Measurements from ENCODE around the gene DPF3. TPM values are rescaled to one million over a fixed set of nuclear protein-coding genes. Genes with fewer than 3 reads are reported as not detected.

DPF3 gene
- total and polyA plus RNA-seq, 11 donors = 13.5 to 53.8 (median 37.0) TPM

DNA sequence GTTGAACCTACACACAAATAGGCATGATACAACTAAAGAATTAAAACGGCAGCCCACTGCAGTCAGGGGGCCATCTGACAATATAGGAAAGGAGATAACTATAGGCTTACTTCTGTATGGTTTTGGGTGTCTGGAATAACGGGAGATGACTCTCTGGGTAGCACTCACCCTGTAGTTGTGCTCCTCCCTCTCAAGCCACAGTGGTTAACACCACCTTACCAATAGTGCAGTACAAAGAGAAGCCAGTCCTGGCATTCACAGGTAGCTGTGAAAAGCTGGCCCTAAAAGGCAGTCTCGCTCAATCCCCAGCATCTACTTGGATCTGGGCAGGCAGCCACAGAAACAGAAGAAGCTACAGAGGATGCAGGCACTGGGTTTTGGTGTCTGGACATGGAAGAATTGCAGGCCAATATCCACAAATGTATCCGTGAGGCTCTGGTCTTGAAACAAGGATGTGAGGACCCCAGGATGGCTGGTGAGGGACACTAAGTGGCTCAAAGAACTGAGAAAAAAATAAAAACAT lies 93.0 kb downstream of the DPF3 start:
- Histone ChIP-seq H3K4me1 (peaks cover 3 to 50% (median 22%) of the 10 kb centered on the region in 12 donors), H3K4me3 (no peak overlapping the region), H3K9me3 (no peaks in the 10 kb centered on the region), H3K27ac (peak overlapping the region in 3 of 12 donors; percentile 27 to 71 (median 68)), H3K36me3 (no peaks in the 10 kb centered on the region), H3K27me3 (no peaks in the 10 kb centered on the region)
- ATAC-seq (no peak), DNase-seq (no peak)
- no peak for TF ChIP-seq POLR2A (IDR thresholded peaks at IDR 0.05)
- TF ChIP-seq, protein P1, sequence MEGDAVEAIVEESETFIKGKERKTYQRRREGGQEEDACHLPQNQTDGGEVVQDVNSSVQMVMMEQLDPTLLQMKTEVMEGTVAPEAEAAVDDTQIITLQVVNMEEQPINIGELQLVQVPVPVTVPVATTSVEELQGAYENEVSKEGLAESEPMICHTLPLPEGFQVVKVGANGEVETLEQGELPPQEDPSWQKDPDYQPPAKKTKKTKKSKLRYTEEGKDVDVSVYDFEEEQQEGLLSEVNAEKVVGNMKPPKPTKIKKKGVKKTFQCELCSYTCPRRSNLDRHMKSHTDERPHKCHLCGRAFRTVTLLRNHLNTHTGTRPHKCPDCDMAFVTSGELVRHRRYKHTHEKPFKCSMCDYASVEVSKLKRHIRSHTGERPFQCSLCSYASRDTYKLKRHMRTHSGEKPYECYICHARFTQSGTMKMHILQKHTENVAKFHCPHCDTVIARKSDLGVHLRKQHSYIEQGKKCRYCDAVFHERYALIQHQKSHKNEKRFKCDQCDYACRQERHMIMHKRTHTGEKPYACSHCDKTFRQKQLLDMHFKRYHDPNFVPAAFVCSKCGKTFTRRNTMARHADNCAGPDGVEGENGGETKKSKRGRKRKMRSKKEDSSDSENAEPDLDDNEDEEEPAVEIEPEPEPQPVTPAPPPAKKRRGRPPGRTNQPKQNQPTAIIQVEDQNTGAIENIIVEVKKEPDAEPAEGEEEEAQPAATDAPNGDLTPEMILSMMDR (IDR thresholded peaks at IDR 0.05) = no peak
- intact Hi-C loops (cut with DNase I) = no loop called here
- WGBS, 4 donors = 79 to 89% (median 87%) methylated on average over 4 of the region's 4 CpGs

DNA sequence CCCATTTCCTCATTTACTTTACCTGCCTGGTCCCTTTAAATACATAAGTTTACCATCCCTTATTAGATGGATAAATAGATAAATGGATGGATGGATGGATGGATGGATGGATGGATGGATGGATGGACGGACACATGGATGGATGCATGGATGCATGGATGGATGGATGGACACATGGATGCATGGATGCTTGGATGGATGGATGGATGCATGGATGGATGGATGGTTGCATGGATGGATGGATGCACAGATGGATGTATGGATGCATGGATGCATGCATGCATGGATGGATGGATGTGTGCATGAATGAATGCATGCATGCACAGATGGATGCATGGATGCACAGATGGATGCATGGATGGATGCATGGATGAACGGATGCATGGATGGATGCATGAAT lies 93.6 kb downstream of the DPF3 start:
- no peaks in the 10 kb centered on the region for H3K9me3 ChIP-seq
- WGBS, 4 donors = 75 to 93% (median 90%) methylated on average over 2 of the region's 2 CpGs
- no peak overlapping the region for H3K27ac ChIP-seq
- H3K4me3 ChIP-seq = no peak overlapping the region
- H3K27me3 ChIP-seq = no peaks in the 10 kb centered on the region
- peaks cover 3 to 50% (median 22%) of the 10 kb centered on the region in 12 donors for H3K4me1 ChIP-seq
- no peak for ATAC-seq
- TF ChIP-seq, protein P1 (IDR thresholded peaks at IDR 0.05) = no peak
- no peak for TF ChIP-seq POLR2A (IDR thresholded peaks at IDR 0.05)
- DNase-seq = no peak
- no peaks in the 10 kb centered on the region for H3K36me3 ChIP-seq
- intact Hi-C loops (cut with DNase I) = no loop called here

DNA sequence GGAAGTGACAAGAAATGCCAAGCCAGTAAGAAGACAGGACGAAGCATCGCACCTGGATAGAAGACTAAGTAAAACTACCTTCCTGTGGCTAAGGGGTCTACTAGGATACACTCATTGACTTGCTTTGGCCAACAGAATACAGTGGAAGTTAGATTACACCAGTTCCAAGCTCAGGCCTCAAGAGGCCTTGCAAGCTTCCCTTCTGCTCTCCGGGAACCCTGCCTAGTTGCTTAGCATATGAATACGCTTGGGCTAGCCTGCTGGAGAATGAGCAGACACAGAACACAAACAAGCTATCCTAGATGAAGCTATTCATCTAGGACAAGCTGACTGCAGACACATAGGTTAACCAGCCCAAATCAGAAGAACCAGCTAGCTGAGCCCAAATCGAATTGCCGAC lies 97.0 kb downstream of the DPF3 start:
- TF ChIP-seq POLR2A (IDR thresholded peaks at IDR 0.05) = no peak
- TF ChIP-seq, protein P1 (IDR thresholded peaks at IDR 0.05) = no peak
- Histone ChIP-seq H3K4me1 (peaks cover 1 to 54% (median 21%) of the 10 kb centered on the region in 12 donors), H3K27me3 (no peaks in the 10 kb centered on the region), H3K36me3 (no peaks in the 10 kb centered on the region), H3K9me3 (no peaks in the 10 kb centered on the region), H3K4me3 (no peak overlapping the region), H3K27ac (no peak overlapping the region)
- ATAC-seq (no peak), DNase-seq (no peak)
- intact Hi-C loops (cut with DNase I) = no loop called here
- WGBS, 4 donors = 89 to 96% (median 93%) methylated on average over 6 of the region's 6 CpGs

DNA sequence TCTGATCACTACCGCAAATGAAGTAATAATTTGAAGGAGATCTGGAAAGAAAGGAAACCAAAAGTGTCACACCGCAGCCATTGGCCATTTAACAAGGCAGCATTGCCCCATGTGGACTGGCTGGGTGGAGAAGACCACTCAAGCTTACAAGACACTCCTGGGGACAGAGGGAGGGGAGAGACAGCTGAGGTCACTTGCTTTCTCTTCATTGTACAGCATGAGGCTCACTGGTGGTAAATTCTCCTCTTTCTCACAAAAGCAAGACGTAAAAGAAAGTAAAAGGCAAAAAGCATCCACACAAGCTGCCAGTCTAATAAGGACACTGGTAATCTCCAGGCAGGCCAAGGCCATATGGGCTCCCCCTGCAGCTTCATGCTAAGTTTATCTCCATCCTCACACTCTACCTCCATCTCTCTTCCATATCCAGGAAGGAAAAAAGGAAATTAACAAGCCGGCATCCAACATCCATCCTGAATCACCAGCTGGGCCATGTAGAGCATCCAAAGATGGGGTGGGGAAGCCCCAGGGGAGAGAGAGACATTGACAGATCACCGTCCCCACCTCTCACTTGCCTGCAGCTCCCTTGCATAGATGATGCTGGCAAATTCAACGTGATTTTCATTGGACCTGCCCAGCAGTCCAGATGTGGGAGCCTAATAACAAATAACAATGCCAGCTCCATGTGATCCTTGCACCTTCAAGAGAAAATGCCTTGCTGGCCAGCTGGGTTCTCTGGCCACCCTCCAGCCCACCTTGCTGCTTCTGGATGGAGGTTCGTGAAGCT lies 100.6 kb downstream of the DPF3 start:
- Histone ChIP-seq H3K27ac (peak overlapping the region in 7 of 12 donors; percentile 27 to 87 (median 78)), H3K27me3 (no peaks in the 10 kb centered on the region), H3K9me3 (no peaks in the 10 kb centered on the region), H3K36me3 (no peaks in the 10 kb centered on the region), H3K4me1 (peaks cover 0 to 70% (median 30%) of the 10 kb centered on the region in 12 donors), H3K4me3 (no peak overlapping the region)
- WGBS, 4 donors = 74 to 77% (median 76%) methylated on average over 7 of the region's 7 CpGs
- ATAC-seq (no peak), DNase-seq (no peak)
- intact Hi-C loops (cut with DNase I) = no loop called here
- TF ChIP-seq, protein P1 (IDR thresholded peaks at IDR 0.05) = no peak
- no peak for TF ChIP-seq POLR2A (IDR thresholded peaks at IDR 0.05)

All from heart left ventricle (tissue), 16 donors.